H9 (cell line): Measurements from ENCODE around the gene GIMAP6. TPM values are rescaled to one million over a fixed set of nuclear protein-coding genes. Genes with fewer than 3 reads are reported as not detected.

ENCODE experiments used
- DNase-seq: peaks from one replicate; pipeline ENCODE4 v3.0.0-alpha.2; 2017
- H2AFZ ChIP-seq: one replicate; pipeline ENCODE4 v1.6.1; 2013; ENCODE audit warnings: mild to moderate bottlenecking, low read length, control low read depth, moderate library complexity
- H2AK5ac ChIP-seq: 2 replicates; pipeline ENCODE4 v1.6.1; 2013; ENCODE audit warnings: low read length, control low read depth, mixed read lengths; ENCODE audit not compliant: insufficient read length
- H2BK120ac ChIP-seq: one replicate; pipeline ENCODE4 v1.6.1; 2013; ENCODE audit warnings: low read depth, mild to moderate bottlenecking, low read length, control low read depth, inconsistent platforms; ENCODE audit not compliant: poor library complexity, severe bottlenecking
- H2BK12ac ChIP-seq: 2 replicates; pipeline ENCODE4 v1.6.1; 2013; ENCODE audit warnings: low read length, control low read depth, mixed read lengths, low read depth; ENCODE audit not compliant: insufficient read length
- H2BK15ac ChIP-seq: 2 replicates; pipeline ENCODE4 v1.6.1; 2013; ENCODE audit warnings: low read depth, low read length, control low read depth
- H2BK20ac ChIP-seq: one replicate; pipeline ENCODE4 v1.6.1; 2013; ENCODE audit warnings: low read depth, mild to moderate bottlenecking, low read length, control low read depth, inconsistent platforms; ENCODE audit not compliant: poor library complexity, severe bottlenecking
- H2BK5ac ChIP-seq: 2 replicates; pipeline ENCODE4 v1.6.1; 2013; ENCODE audit warnings: low read length, control low read depth, mixed read lengths; ENCODE audit not compliant: insufficient read length
- H3K14ac ChIP-seq: 2 replicates; pipeline ENCODE4 v1.6.1; 2013; ENCODE audit warnings: low read length, control low read depth; ENCODE audit not compliant: insufficient read depth
- H3K18ac ChIP-seq: 2 replicates; pipeline ENCODE4 v1.6.1; 2013; ENCODE audit warnings: low read depth, mild to moderate bottlenecking, mixed read lengths, low read length, control low read depth; ENCODE audit not compliant: insufficient read length
- H3K23ac ChIP-seq: 2 replicates; pipeline ENCODE4 v1.6.1; 2013; ENCODE audit warnings: low read length, control low read depth, mixed read lengths, low read depth; ENCODE audit not compliant: insufficient read length
- H3K23me2 ChIP-seq: 2 replicates; pipeline ENCODE4 v1.6.1; 2013; ENCODE audit warnings: low read depth, mild to moderate bottlenecking, mixed read lengths, low read length, control low read depth; ENCODE audit not compliant: insufficient read length, poor library complexity, severe bottlenecking
- H3K27ac ChIP-seq: 2 replicates; pipeline ENCODE4 v1.5.1; 2013; ENCODE audit warnings: low read length, control low read depth, mixed read lengths, low read depth; ENCODE audit not compliant: insufficient read length
- H3K27me3 ChIP-seq: 2 replicates; pipeline ENCODE4 v1.6.1; 2013; ENCODE audit warnings: low read length, control low read depth, inconsistent platforms; ENCODE audit not compliant: insufficient read depth
- H3K4ac ChIP-seq: 2 replicates; pipeline ENCODE4 v1.6.1; 2013; ENCODE audit warnings: low read depth, mild to moderate bottlenecking, control low read depth, inconsistent platforms, low read length, moderate library complexity
- H3K4me1 ChIP-seq: 2 replicates; pipeline ENCODE4 v1.6.1; 2013; ENCODE audit warnings: low read length, control low read depth, inconsistent platforms; ENCODE audit not compliant: insufficient read depth
- H3K4me2 ChIP-seq: 2 replicates; pipeline ENCODE4 v1.6.1; 2013; ENCODE audit warnings: low read length, control low read depth, mixed read lengths; ENCODE audit not compliant: insufficient read length, insufficient read depth
- H3K56ac ChIP-seq: 2 replicates; pipeline ENCODE4 v1.6.1; 2013; ENCODE audit warnings: low read depth, mild to moderate bottlenecking, mixed read lengths, low read length, control low read depth; ENCODE audit not compliant: insufficient read length
- H3K79me1 ChIP-seq: 2 replicates; pipeline ENCODE4 v1.6.1; 2013; ENCODE audit warnings: low read depth, mild to moderate bottlenecking, moderate library complexity, low read length, control low read depth, inconsistent platforms; ENCODE audit not compliant: insufficient read depth, poor library complexity, severe bottlenecking
- H3K79me2 ChIP-seq: 2 replicates; pipeline ENCODE4 v1.6.1; 2013; ENCODE audit warnings: low read length, control low read depth, inconsistent platforms; ENCODE audit not compliant: insufficient read depth
- H3K9ac ChIP-seq: 2 replicates; pipeline ENCODE4 v1.6.1; 2013; ENCODE audit warnings: low read length, control low read depth, mixed read lengths; ENCODE audit not compliant: insufficient read length; ENCODE audit errors: extremely low read depth
- H3K9me3 ChIP-seq: one replicate; pipeline ENCODE4 v1.6.1; 2013; ENCODE audit warnings: low read depth, low read length, inconsistent platforms; ENCODE audit not compliant: control insufficient read depth
- H3T11ph ChIP-seq: one replicate; pipeline ENCODE4 v1.6.1; 2013; ENCODE audit warnings: mild to moderate bottlenecking, low read length, control low read depth, inconsistent platforms
- H4K20me1 ChIP-seq: one replicate; pipeline ENCODE4 v1.6.1; 2013; ENCODE audit not compliant: control insufficient read depth, insufficient read length, insufficient read depth
- H4K5ac ChIP-seq: 2 replicates; pipeline ENCODE4 v1.6.1; 2013; ENCODE audit warnings: low read depth, mild to moderate bottlenecking, mixed read lengths, low read length, control low read depth; ENCODE audit not compliant: insufficient read length
- H4K8ac ChIP-seq: replicated peaks from 2 replicates; pipeline ENCODE4 v1.6.1; 2013; ENCODE audit warnings: low read length, control low read depth, mixed read lengths, low read depth; ENCODE audit not compliant: insufficient read length
- H4K91ac ChIP-seq: 2 replicates; pipeline ENCODE4 v1.6.1; 2013; ENCODE audit warnings: low read depth, mild to moderate bottlenecking, moderate library complexity, mixed read lengths, low read length, control low read depth; ENCODE audit not compliant: insufficient read length
- H3K27ac Mint-ChIP-seq, 3 experiments: 2 replicates in 2 of 3; 3 replicates in 1 of 3; pipeline ENCODE4 v1.8.0; 2020 to 2021; ENCODE audit warnings: mixed read lengths in 3 of 3, mild to moderate bottlenecking in 1 of 3, moderate library complexity in 1 of 3
- H3K27me3 Mint-ChIP-seq: 2 replicates; pipeline ENCODE4 v1.8.0; 2021; ENCODE audit warnings: low read depth, mild to moderate bottlenecking, moderate library complexity, mixed read lengths
- H3K36me3 Mint-ChIP-seq, 3 experiments: 2 replicates in 2 of 3; 3 replicates in 1 of 3; pipeline ENCODE4 v1.8.0; 2020 to 2021; ENCODE audit warnings: low read depth in 3 of 3, mixed read lengths in 3 of 3; ENCODE audit not compliant: insufficient read depth in 1 of 3
- H3K4me1 Mint-ChIP-seq, 2 experiments: 2 replicates each; pipeline ENCODE4 v1.8.0; 2020; ENCODE audit warnings: mixed read lengths in 2 of 2
- H3K4me3 Mint-ChIP-seq, 2 experiments: 2 replicates in 1 of 2; 3 replicates in 1 of 2; pipeline ENCODE4 v1.8.0; 2020 to 2021; ENCODE audit warnings: mild to moderate bottlenecking in 2 of 2, mixed read lengths in 2 of 2, moderate library complexity in 1 of 2
- H3K9me3 Mint-ChIP-seq, 2 experiments: 2 replicates in 1 of 2; 3 replicates in 1 of 2; pipeline ENCODE4 v1.8.0; 2020; ENCODE audit warnings: mild to moderate bottlenecking in 2 of 2, mixed read lengths in 2 of 2, moderate library complexity in 1 of 2
- WGBS: extraction: QIAGEN DNeasy Blood & Tissue Kit; methylation state at CpG from one replicate; pipeline ENCODE4 v1.1.7; 2013; ENCODE audit warnings: missing lambda C conversion rate, low lambda C conversion rate, mixed read lengths; ENCODE audit not compliant: insufficient read length; ENCODE audit errors: extremely low coverage; 5-methylcytosine and 5-hydroxymethylcytosine counted together
- total RNA-seq: library from RNA; stranded (reverse); gene quantifications from 2 replicates; pipeline ENCODE4 v1.2.1, GENCODE V29; 2021
- TF ChIP-seq, protein P1 (sequence below): fragments of 200-600 bp; sonication (generic); conservative IDR thresholded peaks from 3 replicates; pipeline ENCODE4 v1.8.0; 2021; ENCODE audit warnings: antibody characterized with exemption, mild to moderate bottlenecking

The GIMAP6 gene
- total RNA-seq, 1 experiment from 2014 or later, result not detected

- H3K27me3 ChIP-seq, result no peaks in the 10 kb centered on the region
- Mint-ChIP-seq H3K9me3 (peaks cover 8 to 39% of the 10 kb centered on the region in 2 experiments), H3K27me3 (peaks cover 31% of the 10 kb centered on the region), H3K36me3 (no peaks in the 10 kb centered on the region; a peak in 1 of 7 replicates), H3K4me3 (no peak overlapping the region), H3K4me1 (no peaks in the 10 kb centered on the region), H3K27ac (no peak overlapping the region)
- no peaks in the 10 kb centered on the region for H3K79me2 ChIP-seq
- no peak overlapping the region for H3K4me2 ChIP-seq
- WGBS, result no CpG with 5 or more reads among the region's 5 CpGs
- no peak overlapping the region for H4K5ac ChIP-seq
- TF ChIP-seq, protein P1, sequence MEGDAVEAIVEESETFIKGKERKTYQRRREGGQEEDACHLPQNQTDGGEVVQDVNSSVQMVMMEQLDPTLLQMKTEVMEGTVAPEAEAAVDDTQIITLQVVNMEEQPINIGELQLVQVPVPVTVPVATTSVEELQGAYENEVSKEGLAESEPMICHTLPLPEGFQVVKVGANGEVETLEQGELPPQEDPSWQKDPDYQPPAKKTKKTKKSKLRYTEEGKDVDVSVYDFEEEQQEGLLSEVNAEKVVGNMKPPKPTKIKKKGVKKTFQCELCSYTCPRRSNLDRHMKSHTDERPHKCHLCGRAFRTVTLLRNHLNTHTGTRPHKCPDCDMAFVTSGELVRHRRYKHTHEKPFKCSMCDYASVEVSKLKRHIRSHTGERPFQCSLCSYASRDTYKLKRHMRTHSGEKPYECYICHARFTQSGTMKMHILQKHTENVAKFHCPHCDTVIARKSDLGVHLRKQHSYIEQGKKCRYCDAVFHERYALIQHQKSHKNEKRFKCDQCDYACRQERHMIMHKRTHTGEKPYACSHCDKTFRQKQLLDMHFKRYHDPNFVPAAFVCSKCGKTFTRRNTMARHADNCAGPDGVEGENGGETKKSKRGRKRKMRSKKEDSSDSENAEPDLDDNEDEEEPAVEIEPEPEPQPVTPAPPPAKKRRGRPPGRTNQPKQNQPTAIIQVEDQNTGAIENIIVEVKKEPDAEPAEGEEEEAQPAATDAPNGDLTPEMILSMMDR, result no peak
- H4K20me1 ChIP-seq, result no peaks in the 10 kb centered on the region
- no peak overlapping the region for H3K23ac ChIP-seq
- H4K91ac ChIP-seq, result no peak overlapping the region
- no peak overlapping the region for H4K8ac ChIP-seq
- H3K4ac ChIP-seq, result no peak overlapping the region
- H3K14ac ChIP-seq, result no peak overlapping the region
- H2BK12ac ChIP-seq, result no peak overlapping the region
- H3K9me3 ChIP-seq, result no peaks in the 10 kb centered on the region
- H3K18ac ChIP-seq, result no peak overlapping the region
- H3T11ph ChIP-seq, result no peak overlapping the region
- H2BK20ac ChIP-seq, result no peak overlapping the region
- no peak for DNase-seq
- no peaks in the 10 kb centered on the region for H3K4me1 ChIP-seq
- H2AFZ ChIP-seq, result no peak overlapping the region
- H3K79me1 ChIP-seq, result no peaks in the 10 kb centered on the region
- no peak overlapping the region for H2BK15ac ChIP-seq
- no peak overlapping the region for H2BK120ac ChIP-seq
- H3K23me2 ChIP-seq, result no peaks in the 10 kb centered on the region
- H3K56ac ChIP-seq, result no peak overlapping the region
- H3K27ac ChIP-seq, result no peak overlapping the region
- H3K9ac ChIP-seq, result no peak overlapping the region
- no peak overlapping the region for H2AK5ac ChIP-seq
- no peak overlapping the region for H2BK5ac ChIP-seq
Observed at GRCh38 chr7:150642926-150643325, 10.7 kb upstream of the GIMAP6 start.
